Pancreas (tissue), 10 donors: ENCODE data around the gene AP2B1. TPM values are rescaled to one million over a fixed set of nuclear protein-coding genes. Genes with fewer than 3 reads are reported as not detected.
A peak's percentile ranks its signal among the peaks of the same experiment; 100 is the strongest.

Experiments
- ATAC-seq, 4 donors: fragments of 200-7000 bp; cut with Tn5 transposase; one replicate each; pipeline versions ENCODE4 v1.8.0 to v1.9.1; 2020; ENCODE audit warnings: mild to moderate bottlenecking in 4 of 4, moderate library complexity in 4 of 4
- DNase-seq, 6 donors: peaks; one replicate each; pipeline ENCODE4 v3.0.0-alpha.2; 2020
- FAIRE-seq: peaks from 2 replicates; lab custom pipeline; 2012; peaks lifted over from hg19 to GRCh38; lab: Jason Lieb, UNC
- H3K27ac ChIP-seq, 4 donors: fragments of 200-600 bp; sonication (generic); 1 replicate in 3 of 4; 2 replicates in 1 of 4; pipeline versions ENCODE4 v1.5.0 to v1.8.0; 2020
- H3K27me3 ChIP-seq, 4 donors: fragments of 200-600 bp; one replicate each; pipeline ENCODE4 v1.8.0; 2021
- H3K36me3 ChIP-seq, 3 donors: fragments of 200-600 bp; sonication (generic) in 1 of 3; one replicate each; pipeline versions ENCODE4 v1.5.0 to v1.8.0; 2020 to 2021
- H3K4me1 ChIP-seq, 3 donors: fragments of 200-600 bp; one replicate each; pipeline ENCODE4 v1.8.0; 2021
- H3K4me3 ChIP-seq, 4 donors: fragments of 200-600 bp; sonication (generic) in 2 of 4; one replicate each; pipeline versions ENCODE4 v1.5.0 to v1.8.0; 2020 to 2021
- H3K9me3 ChIP-seq, 4 donors: fragments of 200-600 bp; one replicate each; pipeline ENCODE4 v1.8.0; 2021
- WGBS, 2 donors: extraction: QIAGEN DNeasy Blood & Tissue Kit; methylation state at CpG; one replicate each; pipeline ENCODE4 v1.1.7; 2013; 5-methylcytosine and 5-hydroxymethylcytosine counted together
- intact Hi-C, 3 donors: fragments of 100-400 bp; cut with DNase I; formaldehyde crosslinking; loops; one replicate each; pipeline versions ENCODE4 v1.11.1 to v1.14.2; 2022
- polyA plus RNA-seq, 2 donors: library from polyadenylated mRNA; stranded (reverse); fragments of 200-250 nt; gene quantifications; one replicate each; pipeline ENCODE4 v1.2.3, GENCODE V29; 2013
- total RNA-seq, 6 donors: library from RNA; stranded (reverse); fragmentation: NEBNext Ultra II Directional in 4 of 6; extraction: Animal tissue kit (Norgen Biotek cat#: 25700) in 4 of 6; gene quantifications; one replicate each; pipeline versions ENCODE4 v1.2.1 to v1.2.4, GENCODE V29; 2021 to 2023
- TF ChIP-seq, protein P1 (sequence below), 4 donors: fragments of 200-600 bp; sonication (generic) in 3 of 4; IDR thresholded peaks; one replicate each; pipeline versions ENCODE4 v1.5.0 to v1.8.0; 2021; ENCODE audit warnings: antibody characterized with exemption in 4 of 4
- donor health status: healthy with polysubstance abuse.
- donor health status: DM: no; HTN: no; CAD: no; lungs with moderate emphysema.
- donor health status: DM: no; HTN: no; CAD: no.
- donor health status: control.
- donor health status: control.
- donor health status: Bipolar disorder and iron deficiency.
- donor health status: DM: yes; HTN: yes; CAD: no.
- donor health status: DM: no; HTN: no; CAD: no.
- donor health status: DM: no; HTN: no; CAD: no.
- donor health status: DM: yes; HTN: yes; CAD: no.

AP2B1 gene
- total and polyA plus RNA-seq, 8 donors, result 21.2 to 83.2 (median 47.3) TPM

GRCh38 chr17:35765756-35766488 is 178.8 kb downstream of the AP2B1 start:
- DNase-seq, result no peak
- Histone ChIP-seq H3K4me3 (no peak overlapping the region), H3K9me3 (no peaks in the 10 kb centered on the region), H3K27ac (no peak overlapping the region), H3K27me3 (no peaks in the 10 kb centered on the region), H3K36me3 (no peaks in the 10 kb centered on the region), H3K4me1 (no peaks in the 10 kb centered on the region)
- TF ChIP-seq, protein P1, sequence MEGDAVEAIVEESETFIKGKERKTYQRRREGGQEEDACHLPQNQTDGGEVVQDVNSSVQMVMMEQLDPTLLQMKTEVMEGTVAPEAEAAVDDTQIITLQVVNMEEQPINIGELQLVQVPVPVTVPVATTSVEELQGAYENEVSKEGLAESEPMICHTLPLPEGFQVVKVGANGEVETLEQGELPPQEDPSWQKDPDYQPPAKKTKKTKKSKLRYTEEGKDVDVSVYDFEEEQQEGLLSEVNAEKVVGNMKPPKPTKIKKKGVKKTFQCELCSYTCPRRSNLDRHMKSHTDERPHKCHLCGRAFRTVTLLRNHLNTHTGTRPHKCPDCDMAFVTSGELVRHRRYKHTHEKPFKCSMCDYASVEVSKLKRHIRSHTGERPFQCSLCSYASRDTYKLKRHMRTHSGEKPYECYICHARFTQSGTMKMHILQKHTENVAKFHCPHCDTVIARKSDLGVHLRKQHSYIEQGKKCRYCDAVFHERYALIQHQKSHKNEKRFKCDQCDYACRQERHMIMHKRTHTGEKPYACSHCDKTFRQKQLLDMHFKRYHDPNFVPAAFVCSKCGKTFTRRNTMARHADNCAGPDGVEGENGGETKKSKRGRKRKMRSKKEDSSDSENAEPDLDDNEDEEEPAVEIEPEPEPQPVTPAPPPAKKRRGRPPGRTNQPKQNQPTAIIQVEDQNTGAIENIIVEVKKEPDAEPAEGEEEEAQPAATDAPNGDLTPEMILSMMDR (IDR thresholded peaks at IDR 0.05), result no peak
- intact Hi-C loops, result loop anchor here (2.0 to 5.0 kb wide), 2 partner anchors 36 to 39 kb away; no protein-coding TSS in a partner anchor
- WGBS, 2 donors, result 70 to 78% methylated on average over 7 to 8 of the region's 8 CpGs
- no peak for FAIRE-seq
- ATAC-seq, result no peak

- intact Hi-C loops, result loop anchor here in 2 of 3 donors (5.0 kb wide), 1 partner anchor 36 kb away; no protein-coding TSS in a partner anchor
- H3K27ac ChIP-seq, result no peak overlapping the region
- ATAC-seq, result no peak
- TF ChIP-seq, protein P1 (IDR thresholded peaks at IDR 0.05), result no peak
- no peak overlapping the region for H3K4me3 ChIP-seq
- FAIRE-seq, result no peak
- H3K36me3 ChIP-seq, result no peaks in the 10 kb centered on the region
- H3K4me1 ChIP-seq, result no peaks in the 10 kb centered on the region
- no peaks in the 10 kb centered on the region for H3K9me3 ChIP-seq
- WGBS, 2 donors, result 76 to 81% methylated on average over 23 to 24 of the region's 24 CpGs
- peak in 1 of 6 donors; percentile 62 for DNase-seq
- no peaks in the 10 kb centered on the region for H3K27me3 ChIP-seq
Measured at GRCh38 chr17:35766489-35766877, 179.4 kb downstream of the AP2B1 start.

GRCh38 chr17:35766903-35767510 is 179.9 kb downstream of the AP2B1 start:
- DNase-seq (peak in 1 of 6 donors; percentile 49), FAIRE-seq (no peak), ATAC-seq (peak in 3 of 4 donors; percentile 20 to 29 (median 26))
- no peak overlapping the region for H3K4me3 ChIP-seq
- H3K27me3 ChIP-seq, result no peaks in the 10 kb centered on the region
- no peaks in the 10 kb centered on the region for H3K36me3 ChIP-seq
- TF ChIP-seq, protein P1 (IDR thresholded peaks at IDR 0.05), result peak in 3 of 4 donors; percentile 17 to 42 (median 38)
- no peak overlapping the region for H3K27ac ChIP-seq
- no peaks in the 10 kb centered on the region for H3K4me1 ChIP-seq
- WGBS, 2 donors, result 23 to 33% methylated on average over 7 of the region's 7 CpGs
- no peaks in the 10 kb centered on the region for H3K9me3 ChIP-seq
- intact Hi-C loops, result loop anchor here in 2 of 3 donors (5.0 kb wide), 1 partner anchor 35 kb away; no protein-coding TSS in a partner anchor

- Histone ChIP-seq H3K9me3 (no peaks in the 10 kb centered on the region), H3K27ac (no peak overlapping the region), H3K27me3 (no peaks in the 10 kb centered on the region), H3K4me3 (no peak overlapping the region), H3K36me3 (no peaks in the 10 kb centered on the region), H3K4me1 (no peaks in the 10 kb centered on the region)
- 82 to 87% methylated on average over 2 of the region's 2 CpGs for WGBS, 2 donors
- no peak for DNase-seq
- no peak for FAIRE-seq
- intact Hi-C loops, result loop anchor here in 2 of 3 donors (5.0 kb wide), 1 partner anchor 34 kb away; no protein-coding TSS in a partner anchor
- no peak for ATAC-seq
- TF ChIP-seq, protein P1 (IDR thresholded peaks at IDR 0.05), result no peak
Measured at GRCh38 chr17:35768797-35769196, 181.7 kb downstream of the AP2B1 start.
